ENCODE results near the gene TMIGD3. TPM values are rescaled to one million over a fixed set of nuclear protein-coding genes. Genes with fewer than 3 reads are reported as not detected.

The TMIGD3 gene
- total and polyA plus RNA-seq, 2 donors (not counting 1 experiment from before 2014, with no cell fraction given), result not detected

GRCh38 chr1:111474106-111474505, 29.3 kb downstream of the TMIGD3 start:
- no peak overlapping the region for H3K9ac ChIP-seq (ENCODE audit: insufficient read depth, low read length)
- no peak overlapping the region for H3K27ac ChIP-seq (ENCODE audit: insufficient read depth, low read length)
- no peak for TF ChIP-seq EZH2 (IDR thresholded peaks at IDR 0.05; ENCODE audit: low read length, missing control alignments)
- TF ChIP-seq, protein P1, sequence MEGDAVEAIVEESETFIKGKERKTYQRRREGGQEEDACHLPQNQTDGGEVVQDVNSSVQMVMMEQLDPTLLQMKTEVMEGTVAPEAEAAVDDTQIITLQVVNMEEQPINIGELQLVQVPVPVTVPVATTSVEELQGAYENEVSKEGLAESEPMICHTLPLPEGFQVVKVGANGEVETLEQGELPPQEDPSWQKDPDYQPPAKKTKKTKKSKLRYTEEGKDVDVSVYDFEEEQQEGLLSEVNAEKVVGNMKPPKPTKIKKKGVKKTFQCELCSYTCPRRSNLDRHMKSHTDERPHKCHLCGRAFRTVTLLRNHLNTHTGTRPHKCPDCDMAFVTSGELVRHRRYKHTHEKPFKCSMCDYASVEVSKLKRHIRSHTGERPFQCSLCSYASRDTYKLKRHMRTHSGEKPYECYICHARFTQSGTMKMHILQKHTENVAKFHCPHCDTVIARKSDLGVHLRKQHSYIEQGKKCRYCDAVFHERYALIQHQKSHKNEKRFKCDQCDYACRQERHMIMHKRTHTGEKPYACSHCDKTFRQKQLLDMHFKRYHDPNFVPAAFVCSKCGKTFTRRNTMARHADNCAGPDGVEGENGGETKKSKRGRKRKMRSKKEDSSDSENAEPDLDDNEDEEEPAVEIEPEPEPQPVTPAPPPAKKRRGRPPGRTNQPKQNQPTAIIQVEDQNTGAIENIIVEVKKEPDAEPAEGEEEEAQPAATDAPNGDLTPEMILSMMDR (conservative IDR thresholded peaks at IDR 0.05 in 1 of 2, IDR thresholded peaks at IDR 0.05 in 1 of 2; ENCODE audit: low read depth in 1 of 2, low read length in 2 of 2), result no peak
- no peak overlapping the region for H2AFZ ChIP-seq (ENCODE audit: low read length)
- H3K4me2 ChIP-seq (ENCODE audit: extremely low read depth, insufficient read depth, low read length), result no peak overlapping the region
- H3K4me3 ChIP-seq (replicated peaks in 1 of 4; ENCODE audit: control extremely low read depth in 1 of 4, insufficient read depth in 1 of 4, low read depth in 3 of 4, low read length in 4 of 4), result no peak overlapping the region
- H3K9me3 ChIP-seq (ENCODE audit: control insufficient read depth, insufficient read depth, low read depth, low read length), result no peaks in the 10 kb centered on the region
- no peaks in the 10 kb centered on the region for H3K4me1 ChIP-seq (ENCODE audit: control insufficient read depth, extremely low read depth, insufficient read depth, low read length)
- H4K20me1 ChIP-seq (ENCODE audit: control insufficient read depth, extremely low read depth, insufficient read depth, low read length), result no peaks in the 10 kb centered on the region
- no peaks in the 10 kb centered on the region for H3K27me3 ChIP-seq (ENCODE audit: control insufficient read depth, insufficient read depth, low read length)
- H3K79me2 ChIP-seq (ENCODE audit: control insufficient read depth, insufficient read depth, low read length), result no peaks in the 10 kb centered on the region
- H3K36me3 ChIP-seq (ENCODE audit: control insufficient read depth, insufficient read depth, low read length), result no peaks in the 10 kb centered on the region
- DNase-seq (ENCODE audit: low read depth in 2 of 2), result no peak

DNA sequence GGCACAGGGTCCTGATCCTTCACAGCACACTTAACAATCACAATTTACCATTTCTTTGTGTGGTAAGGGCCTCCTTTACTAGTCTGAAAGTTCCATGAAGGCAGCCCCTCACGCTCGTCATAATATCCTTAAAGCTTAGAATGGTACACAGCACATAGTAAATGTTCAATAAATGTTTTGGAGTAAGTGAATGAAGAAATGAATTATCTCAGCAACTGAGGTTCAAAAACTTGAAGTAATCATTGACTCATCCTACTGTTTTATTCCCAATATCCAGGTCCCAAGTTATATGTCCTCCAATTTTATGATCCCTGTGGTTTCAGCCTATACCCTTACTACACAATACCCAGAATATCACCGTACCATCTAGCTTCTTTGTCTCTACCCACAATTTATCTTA, 31.9 kb downstream of the TMIGD3 start:
- Histone ChIP-seq H3K27me3 (ENCODE audit: control insufficient read depth, insufficient read depth, low read length) (no peaks in the 10 kb centered on the region), H3K4me2 (ENCODE audit: extremely low read depth, insufficient read depth, low read length) (no peak overlapping the region), H3K9me3 (ENCODE audit: control insufficient read depth, insufficient read depth, low read depth, low read length) (no peaks in the 10 kb centered on the region), H4K20me1 (ENCODE audit: control insufficient read depth, extremely low read depth, insufficient read depth, low read length) (no peaks in the 10 kb centered on the region), H3K36me3 (ENCODE audit: control insufficient read depth, insufficient read depth, low read length) (no peaks in the 10 kb centered on the region), H3K79me2 (ENCODE audit: control insufficient read depth, insufficient read depth, low read length) (no peaks in the 10 kb centered on the region), H3K9ac (ENCODE audit: insufficient read depth, low read length) (no peak overlapping the region), H2AFZ (ENCODE audit: low read length) (no peak overlapping the region), H3K4me1 (ENCODE audit: control insufficient read depth, extremely low read depth, insufficient read depth, low read length) (no peaks in the 10 kb centered on the region), H3K4me3 (replicated peaks in 1 of 4; ENCODE audit: control extremely low read depth in 1 of 4, insufficient read depth in 1 of 4, low read depth in 3 of 4, low read length in 4 of 4) (no peak overlapping the region), H3K27ac (ENCODE audit: insufficient read depth, low read length) (no peak overlapping the region)
- TF ChIP-seq, protein P1 (conservative IDR thresholded peaks at IDR 0.05 in 1 of 2, IDR thresholded peaks at IDR 0.05 in 1 of 2; ENCODE audit: low read depth in 1 of 2, low read length in 2 of 2), result no peak
- no peak for TF ChIP-seq EZH2 (IDR thresholded peaks at IDR 0.05; ENCODE audit: low read length, missing control alignments)
- no peak for DNase-seq (ENCODE audit: low read depth in 2 of 2)

DNA sequence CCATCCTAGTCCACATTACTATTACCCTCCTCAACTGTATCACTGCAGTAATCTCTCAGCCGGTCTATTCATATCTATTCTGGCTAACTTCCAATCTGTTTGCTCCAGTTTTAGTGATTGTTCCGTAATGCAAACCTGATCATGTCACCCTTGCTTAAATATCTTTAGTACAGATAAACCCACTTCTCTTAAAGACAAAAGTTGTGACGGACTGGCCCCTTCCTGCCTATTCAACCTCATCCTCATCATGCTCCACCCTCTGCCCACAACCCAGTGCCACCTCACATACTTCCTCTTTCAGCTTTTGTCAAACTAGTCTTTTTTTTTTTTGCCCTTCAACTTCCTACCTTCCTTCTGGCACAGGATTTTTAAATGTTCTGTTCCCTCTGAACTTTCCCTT, 32.4 kb downstream of the TMIGD3 start:
- H3K27me3 ChIP-seq (ENCODE audit: control insufficient read depth, insufficient read depth, low read length), result no peaks in the 10 kb centered on the region
- H3K4me1 ChIP-seq (ENCODE audit: control insufficient read depth, extremely low read depth, insufficient read depth, low read length), result no peaks in the 10 kb centered on the region
- no peak overlapping the region for H3K27ac ChIP-seq (ENCODE audit: insufficient read depth, low read length)
- no peaks in the 10 kb centered on the region for H3K79me2 ChIP-seq (ENCODE audit: control insufficient read depth, insufficient read depth, low read length)
- no peak overlapping the region for H3K9ac ChIP-seq (ENCODE audit: insufficient read depth, low read length)
- no peak overlapping the region for H3K4me2 ChIP-seq (ENCODE audit: extremely low read depth, insufficient read depth, low read length)
- TF ChIP-seq EZH2 (IDR thresholded peaks at IDR 0.05; ENCODE audit: low read length, missing control alignments), result no peak
- TF ChIP-seq, protein P1 (conservative IDR thresholded peaks at IDR 0.05 in 1 of 2, IDR thresholded peaks at IDR 0.05 in 1 of 2; ENCODE audit: low read depth in 1 of 2, low read length in 2 of 2), result no peak
- H3K9me3 ChIP-seq (ENCODE audit: control insufficient read depth, insufficient read depth, low read depth, low read length), result no peaks in the 10 kb centered on the region
- H4K20me1 ChIP-seq (ENCODE audit: control insufficient read depth, extremely low read depth, insufficient read depth, low read length), result no peaks in the 10 kb centered on the region
- no peak for DNase-seq (ENCODE audit: low read depth in 2 of 2)
- no peak overlapping the region for H2AFZ ChIP-seq (ENCODE audit: low read length)
- no peak overlapping the region for H3K4me3 ChIP-seq (replicated peaks in 1 of 4; ENCODE audit: control extremely low read depth in 1 of 4, insufficient read depth in 1 of 4, low read depth in 3 of 4, low read length in 4 of 4)
- H3K36me3 ChIP-seq (ENCODE audit: control insufficient read depth, insufficient read depth, low read length), result no peaks in the 10 kb centered on the region

Data from fibroblast of lung (primary cell).